Right atrium auricular region (tissue), 2 donors: ENCODE measurements around the gene MXRA7. TPM values are rescaled to one million over a fixed set of nuclear protein-coding genes. Genes with fewer than 3 reads are reported as not detected.

Experiments used
- DNase-seq: peaks from one replicate; pipeline ENCODE4 v3.0.0-alpha.2; 2019; ENCODE audit warnings: low spot score
- H3K27ac ChIP-seq, 2 donors: fragments of 200-600 bp; sonication (generic); 1 replicate in 1 of 2; 2 replicates in 1 of 2; pipeline ENCODE4 v1.5.1; 2016 to 2019
- H3K27me3 ChIP-seq, 2 donors: fragments of 200-600 bp; sonication (generic); one replicate each; pipeline versions ENCODE4 v1.5.1 to v1.6.0; 2017 to 2019
- H3K36me3 ChIP-seq: fragments of 200-600 bp; sonication (generic); one replicate; pipeline ENCODE4 v1.5.1; 2016
- H3K4me1 ChIP-seq, 2 donors: fragments of 200-600 bp; sonication (generic); one replicate each; pipeline versions ENCODE4 v1.5.1 to v1.6.0; 2017 to 2019
- H3K4me3 ChIP-seq, 2 donors: fragments of 200-600 bp; sonication (generic); 1 replicate in 1 of 2; 2 replicates in 1 of 2; pipeline ENCODE4 v1.5.1; 2017 to 2019; ENCODE audit warnings: mild to moderate bottlenecking in 1 of 2, moderate library complexity in 1 of 2
- H3K9me3 ChIP-seq, 2 donors: fragments of 200-600 bp; sonication (generic); one replicate each; pipeline ENCODE4 v1.5.1; 2019
- total RNA-seq, 2 donors: library from RNA; depleted of rRNA; stranded (reverse); fragments of >200 nt; gene quantifications; one replicate each; pipeline ENCODE4 v1.1.0, GENCODE V29; 2016
- TF ChIP-seq, protein P1 (sequence below), 2 donors: fragments of 200-600 bp; sonication (generic); IDR thresholded peaks; one replicate each; pipeline ENCODE4 v1.5.1; 2019; ENCODE audit warnings: antibody characterized with exemption in 2 of 2

The MXRA7 gene
- total RNA-seq, 2 donors from 2014 or later: 440 to 644 TPM

DNA sequence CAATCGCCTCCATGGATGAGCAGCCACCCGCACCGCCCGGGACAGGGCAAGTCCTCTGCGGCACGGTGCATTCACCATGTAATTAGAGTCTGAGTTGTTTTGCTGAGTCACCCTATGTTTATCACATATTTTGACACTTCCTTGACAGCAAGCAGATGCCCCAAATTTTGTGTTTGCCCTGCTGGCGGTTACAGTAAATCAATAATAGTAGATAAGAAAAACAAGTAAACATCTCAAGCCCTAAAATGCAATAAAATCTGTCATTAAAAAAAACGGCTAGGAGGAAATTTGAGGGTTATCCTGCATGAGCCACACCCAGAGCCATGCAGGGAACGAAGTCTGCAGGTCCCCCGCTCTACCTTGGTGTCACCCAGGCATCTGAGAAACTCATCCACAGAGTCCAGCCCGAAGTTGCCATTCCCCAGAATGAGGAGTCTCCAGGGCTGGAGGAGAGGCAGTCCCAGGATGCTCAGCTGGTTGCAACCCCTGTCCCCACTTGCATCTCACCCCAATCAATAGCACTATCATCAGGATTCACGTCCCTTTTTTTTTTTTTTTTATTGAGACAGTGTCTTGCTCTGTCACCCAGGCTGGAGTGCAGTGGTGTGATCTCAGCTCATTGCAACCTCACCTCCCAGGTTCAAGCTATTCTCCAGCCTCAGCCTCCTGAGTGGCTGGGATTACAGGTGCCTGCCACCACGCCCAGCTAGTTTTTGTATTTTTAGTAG is 50.7 kb downstream of the MXRA7 start:
- no peaks in the 10 kb centered on the region for H3K36me3 ChIP-seq
- no peak overlapping the region for H3K27ac ChIP-seq
- H3K4me3 ChIP-seq: no peak overlapping the region
- no peaks in the 10 kb centered on the region for H3K9me3 ChIP-seq
- no peaks in the 10 kb centered on the region for H3K27me3 ChIP-seq
- DNase-seq: no peak
- H3K4me1 ChIP-seq: peaks cover 0 to 16% of the 10 kb centered on the region in 2 donors
- TF ChIP-seq, protein P1, sequence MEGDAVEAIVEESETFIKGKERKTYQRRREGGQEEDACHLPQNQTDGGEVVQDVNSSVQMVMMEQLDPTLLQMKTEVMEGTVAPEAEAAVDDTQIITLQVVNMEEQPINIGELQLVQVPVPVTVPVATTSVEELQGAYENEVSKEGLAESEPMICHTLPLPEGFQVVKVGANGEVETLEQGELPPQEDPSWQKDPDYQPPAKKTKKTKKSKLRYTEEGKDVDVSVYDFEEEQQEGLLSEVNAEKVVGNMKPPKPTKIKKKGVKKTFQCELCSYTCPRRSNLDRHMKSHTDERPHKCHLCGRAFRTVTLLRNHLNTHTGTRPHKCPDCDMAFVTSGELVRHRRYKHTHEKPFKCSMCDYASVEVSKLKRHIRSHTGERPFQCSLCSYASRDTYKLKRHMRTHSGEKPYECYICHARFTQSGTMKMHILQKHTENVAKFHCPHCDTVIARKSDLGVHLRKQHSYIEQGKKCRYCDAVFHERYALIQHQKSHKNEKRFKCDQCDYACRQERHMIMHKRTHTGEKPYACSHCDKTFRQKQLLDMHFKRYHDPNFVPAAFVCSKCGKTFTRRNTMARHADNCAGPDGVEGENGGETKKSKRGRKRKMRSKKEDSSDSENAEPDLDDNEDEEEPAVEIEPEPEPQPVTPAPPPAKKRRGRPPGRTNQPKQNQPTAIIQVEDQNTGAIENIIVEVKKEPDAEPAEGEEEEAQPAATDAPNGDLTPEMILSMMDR (IDR thresholded peaks at IDR 0.05): no peak

DNA sequence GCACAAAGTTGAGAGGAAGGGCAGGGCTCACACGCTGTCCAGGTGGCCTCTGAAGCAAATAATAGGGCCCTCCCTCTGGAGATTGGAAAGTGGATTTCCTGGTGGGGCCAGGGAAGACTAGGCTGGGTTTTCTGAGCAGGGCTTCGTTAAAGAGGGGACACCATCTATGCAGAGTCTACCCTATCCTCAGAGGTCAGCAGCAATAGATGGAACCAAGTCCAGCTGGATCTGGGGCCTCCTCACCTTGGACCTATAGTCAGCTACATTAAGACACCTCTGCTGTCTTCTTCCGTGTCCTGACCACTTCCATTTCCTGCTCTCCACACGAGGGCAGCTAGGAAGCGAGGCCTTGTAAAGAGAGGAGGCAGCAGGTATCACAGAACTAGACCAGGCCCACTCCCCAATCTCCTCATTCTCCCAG is 52.5 kb downstream of the MXRA7 start:
- DNase-seq: no peak
- Histone ChIP-seq H3K4me1 (peaks cover 0 to 16% of the 10 kb centered on the region in 2 donors), H3K27ac (no peak overlapping the region), H3K4me3 (no peak overlapping the region), H3K9me3 (no peaks in the 10 kb centered on the region), H3K36me3 (no peaks in the 10 kb centered on the region), H3K27me3 (no peaks in the 10 kb centered on the region)
- TF ChIP-seq, protein P1 (IDR thresholded peaks at IDR 0.05): no peak

DNA sequence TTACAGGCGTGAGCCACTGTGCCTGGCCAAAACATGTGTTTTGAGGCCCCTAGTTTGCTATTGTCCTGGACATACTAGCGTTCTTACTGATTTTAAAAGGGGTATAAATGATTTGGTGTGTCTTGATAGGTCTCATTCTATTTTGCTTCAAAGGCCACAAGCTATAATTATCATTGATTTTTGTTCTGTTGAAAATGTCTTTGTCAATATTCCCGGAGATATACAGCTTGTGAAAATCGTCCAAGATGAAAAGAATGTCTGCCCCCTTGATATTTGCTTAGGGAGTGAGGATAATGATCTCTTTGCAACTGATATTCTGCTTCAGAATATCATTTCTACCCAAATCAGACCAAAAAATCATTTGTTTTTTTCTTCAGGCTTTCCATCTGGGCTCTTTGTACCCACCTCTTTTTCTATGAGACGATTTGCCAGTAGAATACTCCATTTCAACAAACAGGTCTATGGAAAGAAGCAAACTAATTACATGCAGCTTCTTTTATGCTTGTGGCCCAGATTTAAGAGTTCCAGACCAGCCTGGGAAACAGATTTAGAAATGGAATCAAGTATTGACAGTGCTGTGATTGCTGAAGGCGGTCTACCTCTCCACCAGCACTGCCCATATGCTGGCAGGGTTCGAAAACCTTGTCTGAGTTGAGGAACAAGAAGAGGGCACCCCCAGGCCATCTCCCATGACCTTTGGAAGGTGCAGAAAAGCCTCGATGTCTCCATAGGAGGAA is 53.1 kb downstream of the MXRA7 start:
- Histone ChIP-seq H3K27me3 (no peaks in the 10 kb centered on the region), H3K36me3 (no peaks in the 10 kb centered on the region), H3K27ac (no peak overlapping the region), H3K9me3 (no peaks in the 10 kb centered on the region), H3K4me3 (no peak overlapping the region), H3K4me1 (peaks cover 0 to 16% of the 10 kb centered on the region in 2 donors)
- TF ChIP-seq, protein P1 (IDR thresholded peaks at IDR 0.05): no peak
- no peak for DNase-seq

DNA sequence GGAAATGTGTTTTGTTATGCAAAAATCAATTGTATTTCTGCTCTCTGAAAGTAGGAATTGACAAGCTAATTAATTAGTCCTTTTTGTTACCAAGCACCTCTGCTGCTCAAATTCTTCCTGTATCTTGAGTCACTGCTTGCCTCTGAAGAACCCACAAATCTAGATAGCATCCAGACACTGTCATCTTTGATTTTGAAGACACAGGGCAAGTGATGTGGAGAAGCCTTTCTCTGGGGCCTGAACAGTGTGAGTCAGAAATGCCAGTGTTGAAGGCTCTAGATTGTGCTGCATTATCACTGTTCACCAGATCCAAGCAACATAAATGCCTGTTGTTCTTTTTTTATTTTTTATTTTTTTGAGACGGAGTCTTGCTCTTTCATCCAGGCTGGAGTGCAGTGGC is 56.4 kb downstream of the MXRA7 start:
- H3K27me3 ChIP-seq: no peaks in the 10 kb centered on the region
- H3K4me1 ChIP-seq: peaks cover 0 to 1% of the 10 kb centered on the region in 2 donors
- TF ChIP-seq, protein P1 (IDR thresholded peaks at IDR 0.05): no peak
- no peak overlapping the region for H3K27ac ChIP-seq
- no peak for DNase-seq
- no peak overlapping the region for H3K4me3 ChIP-seq
- no peaks in the 10 kb centered on the region for H3K9me3 ChIP-seq
- H3K36me3 ChIP-seq: no peaks in the 10 kb centered on the region

DNA sequence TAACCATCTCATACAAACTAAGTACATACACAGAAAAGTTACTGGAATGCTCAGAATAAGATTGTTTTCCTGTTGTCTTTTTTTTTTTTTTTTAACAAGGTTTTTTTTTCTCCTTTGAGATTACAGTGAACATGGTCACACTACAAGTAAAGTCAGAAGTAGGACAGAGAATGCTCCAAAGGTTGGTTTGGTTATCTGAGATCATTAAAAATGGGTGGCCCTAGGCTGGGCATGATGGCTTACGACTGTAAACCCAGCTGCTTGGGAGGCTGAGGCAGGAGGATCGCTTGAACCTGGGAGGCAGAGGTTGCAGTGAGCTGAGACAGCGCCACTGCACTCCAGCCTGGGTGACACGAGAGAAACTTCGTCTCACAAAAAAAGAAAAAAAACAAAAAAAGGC is 60.3 kb downstream of the MXRA7 start:
- no peak for DNase-seq
- no peak overlapping the region for H3K4me3 ChIP-seq
- no peaks in the 10 kb centered on the region for H3K4me1 ChIP-seq
- TF ChIP-seq, protein P1 (IDR thresholded peaks at IDR 0.05): no peak
- no peak overlapping the region for H3K27ac ChIP-seq
- no peaks in the 10 kb centered on the region for H3K27me3 ChIP-seq
- peaks cover 0 to 5% of the 10 kb centered on the region in 2 donors for H3K9me3 ChIP-seq
- no peaks in the 10 kb centered on the region for H3K36me3 ChIP-seq
